CD4-positive, alpha-beta T cell treated with Interleukin-15 for 4 hours (primary cell): ENCODE results near the gene BSND.

Source experiments
- DNase-seq: peaks from one replicate; pipeline ENCODE4 v3.0.0-alpha.2; 2020; ENCODE audit warnings: low spot score

Gene BSND

GRCh38 chr1:54994355-54994990 lies 4.3 kb upstream of the BSND start:
- DNase-seq, result no peak

GRCh38 chr1:54995013-54995760 lies 3.5 kb upstream of the BSND start:
- DNase-seq, result no peak

DNA sequence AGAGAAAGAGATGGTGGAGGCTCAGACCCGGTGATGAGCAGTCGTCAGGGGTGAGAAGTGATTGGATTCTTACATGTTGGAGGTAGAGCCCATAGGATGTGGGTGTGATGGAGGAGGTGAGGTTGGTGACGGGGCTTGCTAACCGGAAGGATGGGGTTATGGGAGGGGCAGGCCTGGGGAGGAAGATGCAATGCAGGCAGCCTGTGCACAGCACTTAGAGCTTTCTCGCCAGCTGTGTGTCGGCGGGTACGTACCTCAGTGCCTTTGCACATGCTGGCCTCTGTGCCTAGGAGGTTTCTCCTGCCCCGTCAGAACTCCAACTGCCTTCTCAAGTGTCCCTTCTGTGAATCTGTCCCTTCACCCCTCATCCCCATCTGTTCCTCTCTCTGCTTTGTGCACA lies 2.9 kb upstream of the BSND start:
- peak; percentile 35 for DNase-seq

GRCh38 chr1:54996359-54996868 lies 2.3 kb upstream of the BSND start:
- peak; percentile 79 for DNase-seq

GRCh38 chr1:54996869-54997710 lies 1.6 kb upstream of the BSND start:
- no peak for DNase-seq

- no peak for DNase-seq
Observed at GRCh38 chr1:54997711-54997986, 1.1 kb upstream of the BSND start.

DNA sequence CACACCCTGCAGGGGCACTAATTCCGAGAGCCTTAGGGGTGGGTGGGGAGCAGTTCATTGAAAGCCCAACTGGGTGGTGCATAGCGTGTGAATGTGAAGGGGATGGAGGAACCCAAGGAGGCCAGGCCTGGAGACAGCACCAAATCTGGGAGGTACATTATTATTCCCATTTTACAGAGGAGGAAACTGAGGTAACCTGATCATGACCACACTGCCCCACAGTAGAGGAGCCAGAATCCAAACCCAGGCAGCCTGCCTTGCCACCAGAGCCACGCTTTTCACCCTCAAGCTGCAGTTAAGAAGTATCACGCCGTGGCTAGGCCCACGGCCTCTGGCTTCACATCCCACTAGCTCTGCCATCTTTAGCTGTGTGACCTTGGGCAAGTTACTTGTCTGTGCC lies 633 bp upstream of the BSND start:
- no peak for DNase-seq

GRCh38 chr1:55000110-55001085 lies 1.7 kb downstream of the BSND start:
- DNase-seq, result no peak

GRCh38 chr1:55001311-55001710 lies 2.6 kb downstream of the BSND start:
- no peak for DNase-seq

GRCh38 chr1:55002686-55003085 lies 4.0 kb downstream of the BSND start:
- no peak for DNase-seq

GRCh38 chr1:55005351-55006140 lies 6.8 kb downstream of the BSND start:
- no peak for DNase-seq

DNA sequence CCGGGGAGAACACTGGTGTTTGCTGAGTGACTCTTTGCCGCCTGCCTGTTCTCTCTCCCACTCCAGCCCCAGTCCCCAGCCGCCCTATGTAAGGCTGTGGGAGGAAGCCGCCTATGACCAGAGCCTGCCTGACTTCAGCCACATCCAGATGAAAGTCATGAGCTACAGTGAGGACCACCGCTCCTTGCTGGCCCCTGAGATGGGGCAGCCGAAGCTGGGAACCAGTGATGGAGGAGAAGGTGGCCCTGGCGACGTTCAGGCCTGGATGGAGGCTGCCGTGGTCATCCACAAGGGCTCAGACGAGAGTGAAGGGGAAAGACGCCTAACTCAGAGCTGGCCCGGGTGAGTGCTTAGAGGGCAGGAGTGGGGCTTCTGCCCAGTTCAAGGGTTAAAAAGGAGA lies 8.2 kb downstream of the BSND start:
- DNase-seq, result no peak

DNA sequence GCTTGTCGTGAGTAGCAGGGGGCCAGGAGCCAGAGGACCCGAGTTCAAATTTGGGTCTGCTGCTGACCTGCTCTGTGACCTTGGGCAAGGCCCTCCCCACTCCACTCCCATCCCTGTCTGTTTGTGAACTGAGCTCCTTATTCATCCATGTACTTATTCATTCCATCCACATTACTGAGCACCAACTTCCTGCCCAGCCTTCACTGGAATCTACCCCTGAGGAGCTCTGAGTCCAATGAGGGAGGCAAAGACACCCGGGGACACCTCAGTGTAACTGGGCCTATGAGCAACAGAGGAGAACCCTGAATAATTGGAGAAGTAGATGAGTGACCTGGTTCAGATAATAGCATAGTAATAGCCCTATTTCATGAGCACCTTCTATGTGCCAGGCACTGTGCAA lies 8.9 kb downstream of the BSND start:
- DNase-seq, result no peak

DNA sequence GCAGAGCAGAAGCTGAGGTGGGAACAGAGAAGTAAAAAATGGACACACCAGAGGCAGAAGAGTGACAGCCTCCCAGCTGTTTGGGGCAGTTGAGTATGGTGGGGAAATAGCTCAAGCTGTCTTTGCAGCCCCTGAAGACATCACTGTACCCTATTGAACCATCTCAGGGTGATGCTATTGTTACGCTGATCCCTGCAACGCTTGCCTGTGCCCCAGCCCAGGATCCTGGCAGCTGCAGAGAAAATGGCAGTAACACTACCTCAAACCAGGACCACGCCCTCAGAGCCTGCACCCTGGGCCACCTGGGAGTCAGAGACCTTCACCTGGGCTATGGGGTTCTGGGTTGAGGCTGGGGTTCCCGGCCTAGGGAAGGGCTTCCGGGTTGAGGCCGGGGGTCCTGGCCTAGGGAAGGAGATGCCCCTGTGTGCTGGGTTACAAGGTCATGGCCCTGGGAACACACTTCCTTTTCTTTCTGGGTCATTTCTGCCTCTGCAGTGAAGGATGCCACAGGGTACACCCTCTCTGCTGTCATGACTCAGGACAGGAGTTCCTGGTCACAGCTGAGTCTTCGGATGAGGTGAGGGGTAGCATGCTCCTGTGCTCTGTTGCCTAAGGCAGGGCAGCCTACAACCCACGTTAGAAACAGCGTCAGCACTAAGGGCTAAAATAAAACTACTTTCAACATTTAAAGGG lies 11.6 kb downstream of the BSND start:
- DNase-seq, result no peak

DNA sequence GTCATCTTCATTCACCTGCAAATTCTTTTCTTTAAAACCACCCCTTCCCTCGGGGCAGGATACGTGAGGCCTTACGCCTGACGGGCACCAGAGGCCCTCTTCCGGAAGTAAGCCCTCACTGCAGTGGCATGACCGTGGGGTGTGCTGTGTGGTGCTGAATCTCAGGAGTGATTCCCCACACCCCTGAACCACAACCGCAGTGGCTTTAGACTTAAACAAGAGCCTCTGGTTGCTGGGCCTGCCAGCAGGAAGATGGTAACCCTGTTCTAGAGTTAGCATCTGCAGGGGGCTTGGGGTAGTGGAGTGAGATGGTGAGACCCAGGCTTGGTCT lies 12.1 kb downstream of the BSND start:
- DNase-seq, result no peak

GRCh38 chr1:55012661-55013060 lies 13.9 kb downstream of the BSND start:
- no peak for DNase-seq

DNA sequence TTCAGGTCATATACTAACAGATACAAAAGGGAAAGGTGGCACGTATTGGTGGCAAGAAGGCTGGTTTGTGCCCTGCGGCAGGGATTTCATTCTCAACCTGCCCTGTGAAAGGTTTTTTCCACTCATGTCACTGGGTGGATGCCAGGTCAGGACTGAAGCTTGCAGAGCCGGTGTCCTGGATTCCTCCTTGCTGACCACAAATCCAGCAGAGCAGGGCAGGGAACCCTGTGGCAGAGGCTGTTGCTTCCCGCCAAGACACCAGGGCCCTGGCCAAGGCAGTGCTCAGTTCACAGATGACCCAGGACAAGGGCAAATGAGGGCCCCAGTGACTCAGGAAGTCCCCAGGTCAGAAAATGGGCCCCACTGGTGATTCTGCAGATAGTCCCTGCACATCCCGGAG lies 16.4 kb downstream of the BSND start:
- DNase-seq, result no peak

GRCh38 chr1:55015731-55016620 lies 17.2 kb downstream of the BSND start:
- no peak for DNase-seq

GRCh38 chr1:55018395-55018794 lies 19.7 kb downstream of the BSND start:
- no peak for DNase-seq
